Measurements from ENCODE around the gene RHD. TPM values are rescaled to one million over a fixed set of nuclear protein-coding genes. Genes with fewer than 3 reads are reported as not detected.
"Not testable (repeated sequence)": the region's sequence is repeated elsewhere in the genome, so short reads cannot be mapped to it uniquely, and the experiment has no call there.

The RHD gene
- total RNA-seq, 2 experiments from 2014 or later = not detected

GRCh38 chr1:25327864-25328790 is 55.8 kb downstream of the RHD start:
- H3K9me3 Mint-ChIP-seq; DNase-seq; H3K4me3 Mint-ChIP-seq; H3K27ac Mint-ChIP-seq; H3K4me1 Mint-ChIP-seq (ENCODE audit: low read depth); H3K36me3 Mint-ChIP-seq (ENCODE audit: low read depth); CTCF ChIA-PET; H3K27me3 Mint-ChIP-seq (ENCODE audit: low read depth); intact Hi-C loops (cut with micrococcal nuclease): not testable (repeated sequence)

DNA sequence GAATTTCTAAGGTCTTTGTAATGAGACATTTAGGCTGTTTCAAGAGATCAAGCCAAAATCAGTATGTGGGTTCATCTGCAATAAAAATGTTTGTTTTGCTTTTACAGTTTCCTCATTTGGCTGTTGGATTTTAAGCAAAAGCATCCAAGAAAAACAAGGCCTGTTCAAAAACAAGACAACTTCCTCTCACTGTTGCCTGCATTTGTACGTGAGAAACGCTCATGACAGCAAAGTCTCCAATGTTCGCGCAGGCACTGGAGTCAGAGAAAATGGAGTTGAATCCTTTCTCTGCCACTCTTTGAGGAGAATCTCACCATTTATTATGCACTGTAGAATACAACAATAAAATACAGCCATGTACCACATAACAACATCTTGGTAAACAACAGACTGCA is 56.5 kb downstream of the RHD start:
- H3K36me3 Mint-ChIP-seq (ENCODE audit: low read depth); intact Hi-C loops (cut with micrococcal nuclease); DNase-seq; H3K4me3 Mint-ChIP-seq; CTCF ChIA-PET; H3K9me3 Mint-ChIP-seq; H3K27ac Mint-ChIP-seq; H3K27me3 Mint-ChIP-seq (ENCODE audit: low read depth): not testable (repeated sequence)
- H3K4me1 Mint-ChIP-seq (ENCODE audit: low read depth) = peaks cover 11% of the 10 kb centered on the region

- H3K4me3 Mint-ChIP-seq, H3K9me3 Mint-ChIP-seq, CTCF ChIA-PET: not testable (repeated sequence)
These were observed 57.0 kb downstream of the RHD start for GRCh38 chr1:25329336-25329735.

GRCh38 chr1:25329950-25330349 is 57.6 kb downstream of the RHD start:
- H3K4me3 Mint-ChIP-seq; H3K9me3 Mint-ChIP-seq; H3K27ac Mint-ChIP-seq; intact Hi-C loops (cut with micrococcal nuclease); DNase-seq; H3K27me3 Mint-ChIP-seq (ENCODE audit: low read depth); CTCF ChIA-PET; H3K36me3 Mint-ChIP-seq (ENCODE audit: low read depth): not testable (repeated sequence)
- H3K4me1 Mint-ChIP-seq (ENCODE audit: low read depth) = peaks cover 13% of the 10 kb centered on the region

More at GRCh38 chr1:25329336-25329735, 57.0 kb downstream of the RHD start:
- H3K27ac Mint-ChIP-seq; DNase-seq; intact Hi-C loops (cut with micrococcal nuclease); H3K27me3 Mint-ChIP-seq (ENCODE audit: low read depth); H3K36me3 Mint-ChIP-seq (ENCODE audit: low read depth): not testable (repeated sequence)
- peaks cover 11% of the 10 kb centered on the region for H3K4me1 Mint-ChIP-seq (ENCODE audit: low read depth)

DNA sequence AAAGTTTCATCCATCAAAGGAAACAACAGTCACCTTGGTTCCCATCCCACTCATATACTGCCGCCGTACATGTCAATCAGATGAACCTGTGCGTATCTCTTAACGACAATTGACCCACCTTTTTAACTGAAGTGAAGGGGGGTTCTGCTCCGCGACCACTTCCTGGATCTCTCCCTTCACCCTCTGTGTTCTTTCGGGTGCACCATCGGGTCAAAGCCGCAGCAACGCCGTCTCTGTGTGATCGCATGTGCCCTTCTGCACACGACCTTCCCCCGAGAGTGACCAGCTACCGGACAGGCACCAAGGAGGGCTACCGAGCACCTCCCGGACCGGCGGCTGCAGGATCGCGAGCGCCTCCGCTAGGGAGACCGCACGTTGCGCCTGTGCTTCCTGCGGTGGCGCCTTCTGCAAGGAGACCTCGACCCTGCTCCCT is 64.6 kb downstream of the RHD start:
- DNase-seq = peak; percentile 48
- H3K27me3 Mint-ChIP-seq (ENCODE audit: low read depth); CTCF ChIA-PET; H3K9me3 Mint-ChIP-seq; H3K36me3 Mint-ChIP-seq (ENCODE audit: low read depth): not testable (repeated sequence)
- Mint-ChIP-seq H3K4me3 (peak overlapping the region; percentile 92), H3K4me1 (ENCODE audit: low read depth) (peaks cover 25% of the 10 kb centered on the region), H3K27ac (peak overlapping the region; percentile 79)
- intact Hi-C loops (cut with micrococcal nuclease) = loop anchor here (5.0 kb wide), 2 partner anchors 90 to 305 kb away; partner anchors contain the start of gene RSRP1

DNA sequence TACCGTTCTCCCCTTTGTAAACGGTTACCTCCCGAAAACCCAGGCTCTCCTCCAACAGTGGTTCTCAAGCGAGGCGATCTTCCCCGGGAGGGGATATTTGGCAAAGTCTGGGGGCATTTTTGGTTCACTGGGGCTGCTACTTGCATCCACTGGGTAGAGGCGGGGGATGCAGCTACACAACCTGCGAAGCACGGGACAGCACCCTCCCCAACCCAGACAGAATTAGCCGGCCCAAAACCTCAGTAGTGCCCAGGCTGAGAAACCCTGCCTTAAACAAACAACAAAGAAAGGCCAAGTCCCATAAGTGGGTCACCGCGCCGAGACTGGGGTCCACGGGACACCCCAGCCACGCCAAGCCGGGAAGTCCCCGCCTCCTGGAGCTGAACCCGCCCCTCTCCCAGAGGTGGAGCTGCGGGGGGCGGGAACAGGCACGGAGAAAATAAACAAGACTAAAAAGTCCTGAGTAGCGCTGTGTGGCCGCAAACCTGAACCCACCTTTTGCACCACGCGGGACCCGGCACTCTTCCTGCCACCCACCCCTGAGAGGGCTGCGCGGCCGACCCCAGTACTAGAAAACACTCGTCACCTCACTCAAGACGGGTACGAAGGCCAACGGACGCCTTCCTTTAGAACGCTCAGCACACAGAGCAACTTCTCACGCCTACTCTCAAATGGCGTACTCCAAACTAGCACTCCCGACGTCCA is 65.3 kb downstream of the RHD start:
- H3K27me3 Mint-ChIP-seq (ENCODE audit: low read depth); H3K9me3 Mint-ChIP-seq; H3K36me3 Mint-ChIP-seq (ENCODE audit: low read depth); CTCF ChIA-PET: not testable (repeated sequence)
- intact Hi-C loops (cut with micrococcal nuclease) = loop anchor here (2.0 to 5.0 kb wide), 3 partner anchors 90 to 305 kb away; partner anchors contain the start of genes MACO1 and RSRP1
- peak; percentile 22 for DNase-seq
- Mint-ChIP-seq H3K27ac (peak overlapping the region; percentile 93), H3K4me1 (ENCODE audit: low read depth) (peaks cover 26% of the 10 kb centered on the region), H3K4me3 (peak overlapping the region; percentile 93)

- intact Hi-C loops (cut with micrococcal nuclease) = loop anchor here (2.0 to 5.0 kb wide), 3 partner anchors 91 to 306 kb away; partner anchors contain the start of genes MACO1 and RSRP1
These were observed 66.1 kb downstream of the RHD start, which contains the start of gene TMEM50A for GRCh38 chr1:25338188-25338981. TSS of gene TMEM50A (plus strand) at chr1:25338334. CDS start at chr1:25340487, 2,153 bp downstream.

GRCh38 chr1:25338986-25339385 is 66.7 kb downstream of the RHD start:
- H3K4me3 Mint-ChIP-seq = peak overlapping the region; percentile 93
- no peaks in the 10 kb centered on the region for H3K9me3 Mint-ChIP-seq
- no peaks in the 10 kb centered on the region for H3K27me3 Mint-ChIP-seq (ENCODE audit: low read depth)
- intact Hi-C loops (cut with micrococcal nuclease) = loop anchor here (2.0 to 5.0 kb wide), 3 partner anchors 92 to 307 kb away; partner anchors contain the start of genes MACO1 and RSRP1
- peaks cover 7% of the 10 kb centered on the region for H3K36me3 Mint-ChIP-seq (ENCODE audit: low read depth)
- H3K27ac Mint-ChIP-seq = peak overlapping the region; percentile 93
- peaks cover 27% of the 10 kb centered on the region for H3K4me1 Mint-ChIP-seq (ENCODE audit: low read depth)
- no peak for DNase-seq
- CTCF ChIA-PET = interaction anchor here (1.7 kb wide), 1 partner anchor 10 kb away, joined by 5 read pairs; no protein-coding TSS in a partner anchor

More at GRCh38 chr1:25338188-25338981, 66.1 kb downstream of the RHD start, which contains the start of gene TMEM50A:
- Mint-ChIP-seq H3K27ac (peak within 1 kb of the TSS; percentile 93), H3K4me1 (ENCODE audit: low read depth) (peaks cover 28% of the 10 kb centered on the region), H3K9me3 (no peaks in the 10 kb centered on the region), H3K36me3 (ENCODE audit: low read depth) (peaks cover 4% of the 10 kb centered on the region), H3K27me3 (ENCODE audit: low read depth) (no peaks in the 10 kb centered on the region), H3K4me3 (peak within 1 kb of the TSS; percentile 93)
- CTCF ChIA-PET = interaction anchor here (1.7 kb wide), 1 partner anchor 11 kb away, joined by 5 read pairs; no protein-coding TSS in a partner anchor
- peak; percentile 91 for DNase-seq

DNA sequence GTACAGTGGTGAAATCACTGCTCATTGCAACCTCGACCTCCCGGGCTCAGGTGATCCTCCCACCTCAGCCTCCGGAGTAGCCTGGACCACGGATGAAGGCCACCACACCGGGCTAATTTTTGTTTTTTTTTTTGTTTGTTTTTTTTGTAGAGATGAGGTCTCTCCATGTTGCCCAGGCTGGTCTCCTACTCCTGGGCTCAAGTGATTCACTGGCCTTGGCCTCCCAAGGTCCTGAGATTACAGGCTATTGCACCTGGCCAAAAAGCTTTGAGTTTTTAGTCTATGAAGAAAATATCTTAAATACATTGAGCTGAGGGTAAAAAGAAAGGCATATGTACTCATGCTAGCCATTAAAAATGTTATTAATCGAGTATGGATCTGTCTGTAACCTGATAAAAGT is 69.4 kb downstream of the RHD start:
- H3K4me3 Mint-ChIP-seq = no peak overlapping the region
- H3K27me3 Mint-ChIP-seq (ENCODE audit: low read depth) = no peaks in the 10 kb centered on the region
- no peak overlapping the region for H3K27ac Mint-ChIP-seq
- no peak for DNase-seq
- no peaks in the 10 kb centered on the region for H3K9me3 Mint-ChIP-seq
- peaks cover 24% of the 10 kb centered on the region for H3K4me1 Mint-ChIP-seq (ENCODE audit: low read depth)
- peaks cover 11% of the 10 kb centered on the region for H3K36me3 Mint-ChIP-seq (ENCODE audit: low read depth)
- CTCF ChIA-PET = interaction anchor here (0.6 kb wide), 1 partner anchor 761 kb away, joined by 3 read pairs; no protein-coding TSS in a partner anchor
- intact Hi-C loops (cut with micrococcal nuclease) = no loop called here

GRCh38 chr1:25342846-25343245 is 70.5 kb downstream of the RHD start:
- CTCF ChIA-PET = interaction anchor here (0.6 to 1.0 kb wide), 2 partner anchors 12 to 178 kb away, joined by 4 to 6 read pairs; no protein-coding TSS in a partner anchor
- Mint-ChIP-seq H3K9me3 (no peaks in the 10 kb centered on the region), H3K27ac (no peak overlapping the region), H3K36me3 (ENCODE audit: low read depth) (peaks cover 9% of the 10 kb centered on the region), H3K27me3 (ENCODE audit: low read depth) (no peaks in the 10 kb centered on the region), H3K4me1 (ENCODE audit: low read depth) (peaks cover 26% of the 10 kb centered on the region), H3K4me3 (no peak overlapping the region)
- intact Hi-C loops (cut with micrococcal nuclease) = no loop called here
- DNase-seq = no peak

DNA sequence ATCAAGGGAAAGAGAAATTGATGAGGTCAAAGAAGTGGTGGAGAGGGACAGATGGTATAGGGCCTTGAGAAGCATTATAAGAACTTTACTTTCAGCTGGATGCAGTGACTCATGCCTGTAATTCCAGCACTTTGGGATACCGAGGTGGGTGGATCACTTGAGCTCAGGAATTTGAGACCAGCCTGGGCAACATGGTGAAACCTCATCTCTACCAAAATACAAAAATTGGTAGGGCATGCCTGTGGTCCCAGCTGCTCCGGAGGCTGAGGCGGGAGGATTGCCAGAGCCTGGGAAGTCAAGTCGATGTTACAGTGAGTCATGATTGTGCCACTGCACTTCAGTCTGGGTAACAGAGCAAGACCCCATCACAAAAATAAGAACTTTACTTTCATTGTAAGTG is 71.6 kb downstream of the RHD start:
- CTCF ChIA-PET = no interaction called here
- H3K4me3 Mint-ChIP-seq = no peak overlapping the region
- H3K27ac Mint-ChIP-seq = no peak overlapping the region
- H3K27me3 Mint-ChIP-seq (ENCODE audit: low read depth) = no peaks in the 10 kb centered on the region
- peaks cover 12% of the 10 kb centered on the region for H3K36me3 Mint-ChIP-seq (ENCODE audit: low read depth)
- H3K4me1 Mint-ChIP-seq (ENCODE audit: low read depth) = peaks cover 26% of the 10 kb centered on the region
- no peak for DNase-seq
- H3K9me3 Mint-ChIP-seq = no peaks in the 10 kb centered on the region
- intact Hi-C loops (cut with micrococcal nuclease) = no loop called here

Measured in activated naive CD4-positive, alpha-beta T cell treated with anti-CD3 and anti-CD28 coated beads for 36 hours (primary cell).